ENCODE measurements around the gene CCDC142. TPM values are rescaled to one million over a fixed set of nuclear protein-coding genes. Genes with fewer than 3 reads are reported as not detected.

Gene CCDC142
- total and polyA plus RNA-seq, 2 of the 8 experiments (the other 6 are each of a cell fraction or from before 2014, with no cell fraction given), result 6.0 to 10.7 TPM

- Histone ChIP-seq H2BK15ac (ENCODE audit: low read length) (peak within 1 kb of the TSS; percentile 63; the same call in 1 of the 2 replicates), H3K27me3 (replicated peaks in 1 of 4; ENCODE audit: control insufficient read depth in 3 of 4, extremely low read depth in 1 of 4, insufficient read depth in 3 of 4, low read length in 3 of 4) (no peaks in the 10 kb centered on the region; a peak in 1 of 7 replicates), H2BK12ac (ENCODE audit: low read depth, low read length) (no peak within 1 kb of the TSS; the same call in 1 of the 2 replicates), H2AK5ac (ENCODE audit: low read depth, low read length) (peak within 1 kb of the TSS; percentile 61; the same call in 1 of the 2 replicates), H3K4ac (replicated peaks; ENCODE audit: insufficient read length, low read depth, low read length) (peak within 1 kb of the TSS; percentile 87), H2BK20ac (ENCODE audit: low read length) (no peak within 1 kb of the TSS), H3K27ac (ENCODE audit: low read depth, low read length) (peak within 1 kb of the TSS; percentile 90), H3K4me1 (replicated peaks in 1 of 4; ENCODE audit: control insufficient read depth in 3 of 4, insufficient read depth in 4 of 4, low read length in 3 of 4) (peaks cover 4 to 13% (median 6%) of the 10 kb centered on the region in 4 experiments; a peak in 6 of 7 replicates), H3K18ac (ENCODE audit: extremely low read depth, low read length) (peak within 1 kb of the TSS; percentile 85; the same call in 1 of the 2 replicates), H3K23ac (ENCODE audit: insufficient read length) (no peak within 1 kb of the TSS), H2BK120ac (replicated peaks; ENCODE audit: low read depth, low read length) (no peak within 1 kb of the TSS), H3K36me3 (ENCODE audit: control insufficient read depth in 2 of 4, insufficient read depth in 4 of 4, low read length in 3 of 4) (peaks cover 6 to 31% (median 25%) of the 10 kb centered on the region in 4 experiments; a peak in 7 of 8 replicates), H2AFZ (ENCODE audit: low read length) (peak within 1 kb of the TSS; percentile 93; the same call in 1 of the 2 replicates), H4K5ac (ENCODE audit: insufficient read length, low read depth, low read length) (peak within 1 kb of the TSS; percentile 81), H2BK5ac (ENCODE audit: low read depth, low read length) (peak within 1 kb of the TSS; percentile 94), H4K91ac (replicated peaks; ENCODE audit: insufficient read length, low read length) (peak within 1 kb of the TSS; percentile 48), H3K9ac (replicated peaks in 1 of 4; ENCODE audit: extremely low read depth in 1 of 4, low read depth in 3 of 4, low read length in 3 of 4) (peak within 1 kb of the TSS; percentile 89 to 95 (median 94)), H3K56ac (replicated peaks; ENCODE audit: insufficient read length, low read depth, low read length) (peak within 1 kb of the TSS; percentile 75), H4K8ac (ENCODE audit: extremely low read depth, insufficient read depth, low read length) (peak within 1 kb of the TSS; percentile 97), H3K4me3 (ENCODE audit: extremely low read depth in 1 of 4, insufficient read depth in 2 of 4, low read depth in 3 of 4, low read length in 4 of 4) (peak within 1 kb of the TSS; percentile 85 to 99 (median 92)), H3K23me2 (ENCODE audit: low read depth, low read length) (peaks cover 9% of the 10 kb centered on the region; the same call in 1 of the 2 replicates), H4K20me1 (replicated peaks in 1 of 2; ENCODE audit: control insufficient read depth in 1 of 2, insufficient read depth in 2 of 2, low read length in 2 of 2) (peaks cover 3 to 6% of the 10 kb centered on the region in 2 experiments), H3K4me2 (ENCODE audit: insufficient read depth in 1 of 2, low read depth in 2 of 2, low read length in 2 of 2) (peak within 1 kb of the TSS; percentile 84 to 94), H3K14ac (ENCODE audit: insufficient read length) (no peak within 1 kb of the TSS), H3K79me1 (ENCODE audit: low read depth, low read length) (peaks cover 10% of the 10 kb centered on the region), H3K79me2 (ENCODE audit: control insufficient read depth in 1 of 2, insufficient read depth in 2 of 2, low read length in 2 of 2) (peaks cover 0 to 18% of the 10 kb centered on the region in 2 experiments; a peak in 2 of 4 replicates), H3K9me3 (ENCODE audit: insufficient read depth in 2 of 2, low read depth in 1 of 2, low read length in 1 of 2) (no peaks in the 10 kb centered on the region)
- ChIA-PET CTCF (ENCODE audit: partially characterized antibody) (interaction anchor here (0.9 to 7.0 kb wide), 9 partner anchors 9 to 62 kb away, joined by 3 to 53 read pairs (median 4); partner anchors contain the start of genes CCDC142, MRPL53 and TTC31), POLR2A (ENCODE audit: partially characterized antibody) (interaction anchor here (0.8 to 5.9 kb wide), 21 partner anchors 9 to 102 kb away, joined by 3 to 73 read pairs (median 9); partner anchors contain the start of genes CCDC142, LBX2, LOXL3 and MRPL53)
- DNase-seq (ENCODE audit: low read depth in 1 of 2, low spot score in 2 of 2) (peak; percentile 94 to 95), FAIRE-seq (no peak)
- 1% methylated on average over 69 of the region's 87 CpGs; no CpG with 5 or more reads in 1 of the 2 experiments for WGBS, 2 experiments (ENCODE audit: extremely low coverage in 1 of 2, insufficient coverage in 1 of 2, insufficient read length in 1 of 2, insufficient replicate concordance in 2 of 2, low coverage in 1 of 2, low lambda C conversion rate in 2 of 2, missing lambda C conversion rate in 1 of 2)
- TF ChIP-seq RBBP5 (IDR thresholded peaks at IDR 0.05; ENCODE audit: borderline replicate concordance, low read depth, low read length) (peak; percentile 88; the same call in 1 of the 2 replicates), ATF2 (IDR thresholded peaks at IDR 0.05; ENCODE audit: low read length) (no peak), GABPA (IDR thresholded peaks at IDR 0.05; ENCODE audit: borderline replicate concordance, insufficient read depth, low read length) (peak; percentile 86), TAF1 (IDR thresholded peaks at IDR 0.05; ENCODE audit: low read depth, low read length) (peak; percentile 96), RNF2 (IDR thresholded peaks at IDR 0.05; ENCODE audit: borderline replicate concordance, low read depth, low read length, missing control alignments, poor library complexity, severe bottlenecking) (no peak), KDM4A (IDR thresholded peaks at IDR 0.05; ENCODE audit: low read depth, low read length, severe bottlenecking) (peak; percentile 88), CREB1 (IDR thresholded peaks at IDR 0.05) (peak; percentile 76), CHD1 (IDR thresholded peaks at IDR 0.05; ENCODE audit: low read depth, low read length) (no peak)
Observed at GRCh38 chr2:74529357-74530238, 46.8 kb upstream of the CCDC142 start, which contains the start of the genes AUP1 and HTRA2. AUP1 (minus strand) TSS chr2:74529706; CDS start chr2:74529629, 77 bp downstream. HTRA2 (plus strand) TSS chr2:74529933; CDS start chr2:74530007, 74 bp downstream.

Data from H1 (cell line).